NB4 (cell line): ENCODE data around the gene MDM4.
A peak's percentile ranks its signal among the peaks of the same experiment; 100 is the strongest.
"Not testable (repeated sequence)": the region's sequence is repeated elsewhere in the genome, so short reads cannot be mapped to it uniquely, and the experiment has no call there.

Experiments
- DNase-seq: peaks from one replicate; pipeline ENCODE4 v3.0.0; 2010; ENCODE audit warnings: low read depth
- H3K4me3 ChIP-seq: one replicate; pipeline ENCODE4 v1.5.1; 2011; ENCODE audit warnings: mild to moderate bottlenecking, low read depth, low read length, moderate library complexity
- CTCF ChIP-seq: IDR thresholded peaks from one replicate; pipeline ENCODE4 v1.5.1; 2012; ENCODE audit warnings: low read depth, low read length
- MAX ChIP-seq: IDR thresholded peaks from 2 replicates; pipeline ENCODE4 v1.6.1; 2011; ENCODE audit warnings: low read depth, low read length
- MYC ChIP-seq: IDR thresholded peaks from 2 replicates; pipeline ENCODE4 v1.6.1; 2011; ENCODE audit warnings: low read depth, low read length
- POLR2A ChIP-seq: IDR thresholded peaks from 2 replicates; pipeline ENCODE4 v1.6.1; 2011; ENCODE audit warnings: mild to moderate bottlenecking; ENCODE audit not compliant: insufficient read length; ENCODE audit errors: extremely low read depth

MDM4 gene

GRCh38 chr1:204483791-204484190 lies 32.4 kb upstream of the MDM4 start:
- TF ChIP-seq POLR2A (no peak), MAX (no peak), CTCF (no peak), MYC (no peak)

GRCh38 chr1:204486513-204487255 lies 29.5 kb upstream of the MDM4 start:
- DNase-seq, H3K4me3 ChIP-seq: not testable (repeated sequence)

More at GRCh38 chr1:204483791-204484190, 32.4 kb upstream of the MDM4 start:
- no peak overlapping the region for H3K4me3 ChIP-seq
- no peak for DNase-seq

GRCh38 chr1:204487256-204487615 lies 29.0 kb upstream of the MDM4 start:
- no peak for TF ChIP-seq MAX
- TF ChIP-seq CTCF = no peak
- no peak for TF ChIP-seq POLR2A
- no peak for TF ChIP-seq MYC
- no peak for DNase-seq
- no peak overlapping the region for H3K4me3 ChIP-seq

GRCh38 chr1:204491655-204492054 lies 24.6 kb upstream of the MDM4 start:
- TF ChIP-seq POLR2A (no peak), MAX (no peak), CTCF (no peak), MYC (no peak)
- DNase-seq = no peak

DNA sequence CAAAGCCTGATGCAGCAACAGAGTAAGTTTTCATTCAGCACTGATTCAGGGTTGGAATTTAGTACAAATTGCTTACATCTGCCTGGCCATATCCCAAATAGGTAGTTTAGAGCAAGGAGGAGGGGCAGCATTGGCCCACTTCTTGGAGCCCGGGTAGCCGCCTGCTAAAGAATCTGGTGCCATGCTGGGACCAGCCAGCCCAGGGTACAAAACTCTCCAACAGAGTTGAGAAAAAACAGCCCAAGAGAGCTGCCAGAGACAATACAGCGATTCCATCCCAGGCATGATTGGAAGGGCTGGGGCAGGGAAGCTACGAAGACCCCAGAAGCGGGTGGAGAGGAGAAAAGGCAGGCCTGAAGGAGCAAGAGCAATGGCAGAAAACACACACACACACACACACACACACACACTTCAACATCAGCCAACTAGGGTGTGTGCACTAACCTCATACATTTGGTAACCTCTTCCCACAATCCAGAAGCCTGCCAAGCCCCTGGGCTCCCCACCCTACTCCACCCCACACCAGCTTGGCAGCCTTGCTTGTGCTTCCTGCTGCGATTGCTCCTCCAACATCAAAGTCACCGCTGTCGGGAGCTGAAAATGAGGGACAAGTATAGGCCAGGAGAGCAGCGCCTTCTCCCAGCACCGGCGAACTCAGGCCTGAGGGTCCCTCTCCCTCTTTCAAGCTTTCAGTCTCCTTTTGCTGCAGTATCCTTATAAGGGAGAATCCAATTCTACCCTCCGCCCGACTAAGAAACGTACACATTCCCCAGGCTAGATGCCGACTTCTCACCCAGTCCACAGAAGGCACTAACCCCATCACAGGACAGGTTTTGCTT lies 22.8 kb upstream of the MDM4 start:
- peak overlapping the region; percentile 80 for H3K4me3 ChIP-seq
- no peak for DNase-seq
- TF ChIP-seq MAX = no peak
- TF ChIP-seq CTCF = no peak
- TF ChIP-seq POLR2A = no peak
- no peak for TF ChIP-seq MYC

More at GRCh38 chr1:204491655-204492054, 24.6 kb upstream of the MDM4 start:
- no peak overlapping the region for H3K4me3 ChIP-seq

DNA sequence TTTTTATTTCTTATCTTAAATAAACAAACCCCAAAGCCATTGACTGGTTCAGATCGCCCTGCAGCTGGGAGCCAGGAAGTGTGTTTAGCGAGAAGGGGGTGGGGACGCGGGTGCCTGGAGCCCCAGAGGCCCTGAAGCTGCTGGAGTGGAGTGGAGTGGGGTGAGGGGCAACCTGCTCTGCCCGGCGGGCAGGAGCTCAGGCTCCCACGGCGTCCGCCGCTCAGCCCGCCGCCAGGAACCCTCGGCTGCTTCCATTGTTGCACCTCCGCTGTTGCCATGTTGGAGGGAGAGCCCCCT lies 22.3 kb upstream of the MDM4 start:
- H3K4me3 ChIP-seq = peak overlapping the region; percentile 80
- peak; percentile 68 for DNase-seq
- TF ChIP-seq MYC (peak; percentile 24; the same call in 1 of the 2 replicates), POLR2A (no peak)
